IPS DF 6.9 (cell line): Measurements from ENCODE around the gene P4HA1.

Source experiments
- DNase-seq: peaks from one replicate; pipeline ENCODE4 v3.0.0-alpha.2; 2013; ENCODE audit warnings: low read depth, low spot score
- H3K27ac ChIP-seq: one replicate; pipeline ENCODE4 v1.5.1; 2013; ENCODE audit warnings: low read length, control low read depth
- H3K27me3 ChIP-seq: 2 replicates; pipeline ENCODE4 v1.6.1; 2013; ENCODE audit warnings: mild to moderate bottlenecking, low read length; ENCODE audit not compliant: control insufficient read depth, insufficient read depth
- H3K36me3 ChIP-seq: 2 replicates; pipeline ENCODE4 v1.6.1; 2013; ENCODE audit warnings: low read length; ENCODE audit not compliant: control insufficient read depth, insufficient read depth
- H3K4me1 ChIP-seq: 2 replicates; pipeline ENCODE4 v1.6.1; 2013; ENCODE audit warnings: low read length; ENCODE audit not compliant: control insufficient read depth, insufficient read depth
- H3K4me3 ChIP-seq: 2 replicates; pipeline ENCODE4 v1.5.1; 2013; ENCODE audit warnings: mild to moderate bottlenecking, low read length
- H3K9me3 ChIP-seq: 2 replicates; pipeline ENCODE4 v1.6.1; 2013; ENCODE audit warnings: low read length, inconsistent platforms; ENCODE audit not compliant: control insufficient read depth, insufficient read depth
- WGBS: extraction: QIAGEN DNeasy Blood & Tissue Kit; methylation state at CpG from one replicate; pipeline ENCODE4 v1.1.7; 2013; ENCODE audit warnings: mixed read lengths, missing lambda C conversion rate; ENCODE audit not compliant: insufficient read length, insufficient coverage; 5-methylcytosine and 5-hydroxymethylcytosine counted together

P4HA1 gene

GRCh38 chr10:72981028-72981881, 115.4 kb downstream of the P4HA1 start:
- H3K27ac ChIP-seq = no peak overlapping the region
- no peak overlapping the region for H3K4me3 ChIP-seq
- H3K9me3 ChIP-seq = no peaks in the 10 kb centered on the region
- H3K36me3 ChIP-seq = no peaks in the 10 kb centered on the region
- DNase-seq = no peak
- WGBS = no CpG with 5 or more reads among the region's 4 CpGs
- H3K27me3 ChIP-seq = no peaks in the 10 kb centered on the region
- no peaks in the 10 kb centered on the region for H3K4me1 ChIP-seq

GRCh38 chr10:72980348-72980747, 116.3 kb downstream of the P4HA1 start:
- Histone ChIP-seq H3K4me1 (no peaks in the 10 kb centered on the region), H3K36me3 (no peaks in the 10 kb centered on the region), H3K27ac (no peak overlapping the region), H3K4me3 (no peak overlapping the region), H3K9me3 (no peaks in the 10 kb centered on the region), H3K27me3 (no peaks in the 10 kb centered on the region)
- WGBS = no CpG with 5 or more reads among the region's 2 CpGs
- no peak for DNase-seq

GRCh38 chr10:72979709-72980108, 117.0 kb downstream of the P4HA1 start:
- no peak for DNase-seq
- no peaks in the 10 kb centered on the region for H3K9me3 ChIP-seq
- no peaks in the 10 kb centered on the region for H3K27me3 ChIP-seq
- H3K36me3 ChIP-seq = no peaks in the 10 kb centered on the region
- H3K4me1 ChIP-seq = no peaks in the 10 kb centered on the region
- no peak overlapping the region for H3K4me3 ChIP-seq
- no peak overlapping the region for H3K27ac ChIP-seq

- H3K4me3 ChIP-seq = no peak overlapping the region
- no peaks in the 10 kb centered on the region for H3K27me3 ChIP-seq
- no peaks in the 10 kb centered on the region for H3K36me3 ChIP-seq
- no peaks in the 10 kb centered on the region for H3K9me3 ChIP-seq
- WGBS = no CpG with 5 or more reads among the region's 1 CpG
- H3K4me1 ChIP-seq = no peaks in the 10 kb centered on the region
- H3K27ac ChIP-seq = no peak overlapping the region
- no peak for DNase-seq
Observed at GRCh38 chr10:72976886-72977285, 119.8 kb downstream of the P4HA1 start.
